ENCODE measurements around the gene CFAP53.

Gene CFAP53

GRCh38 chr18:50192995-50193795 is 73.1 kb downstream of the CFAP53 start:
- no peak for DNase-seq

DNA sequence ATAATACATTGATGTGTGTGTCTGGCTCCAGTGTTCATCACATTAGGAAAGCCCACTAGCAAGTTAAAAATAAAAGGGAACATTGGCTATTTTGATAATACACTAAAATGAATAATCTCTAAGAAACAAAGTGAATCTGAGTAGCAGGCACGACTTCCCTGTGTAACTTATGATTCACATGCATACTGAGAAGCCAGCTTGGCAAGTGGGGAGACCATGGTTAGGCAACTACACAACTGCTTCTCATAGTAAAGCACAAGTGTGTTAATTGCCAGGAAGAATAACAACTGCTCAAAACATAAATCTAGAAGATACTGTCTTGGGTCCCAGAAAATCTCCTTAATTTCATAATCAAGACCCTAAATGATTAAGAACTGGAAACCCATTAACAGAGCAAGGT is 75.4 kb downstream of the CFAP53 start:
- no peak for DNase-seq

- DNase-seq, result no peak
Measured at GRCh38 chr18:50190236-50190635, 76.1 kb downstream of the CFAP53 start.

- DNase-seq, result no peak
Measured at GRCh38 chr18:50189160-50189559, 77.1 kb downstream of the CFAP53 start.

DNA sequence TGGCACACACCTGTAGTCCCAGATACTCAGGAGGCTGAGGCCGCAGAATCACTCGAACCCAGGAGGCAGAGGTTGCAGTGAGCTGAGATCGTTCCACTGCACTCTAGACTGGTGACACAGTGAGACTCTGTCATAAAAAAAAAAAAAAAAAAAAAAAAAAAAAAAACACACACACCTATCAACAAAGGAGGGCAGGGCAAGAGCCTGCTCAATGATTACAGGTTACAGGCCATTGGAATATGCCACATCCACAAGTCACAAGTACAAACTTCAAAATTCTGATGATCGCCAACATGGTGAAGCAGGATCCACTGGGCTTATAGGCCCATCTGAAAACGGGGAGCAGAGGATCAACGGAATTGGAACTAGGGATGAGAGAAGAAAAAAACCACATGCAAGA is 77.6 kb downstream of the CFAP53 start:
- DNase-seq, result no peak

DNA sequence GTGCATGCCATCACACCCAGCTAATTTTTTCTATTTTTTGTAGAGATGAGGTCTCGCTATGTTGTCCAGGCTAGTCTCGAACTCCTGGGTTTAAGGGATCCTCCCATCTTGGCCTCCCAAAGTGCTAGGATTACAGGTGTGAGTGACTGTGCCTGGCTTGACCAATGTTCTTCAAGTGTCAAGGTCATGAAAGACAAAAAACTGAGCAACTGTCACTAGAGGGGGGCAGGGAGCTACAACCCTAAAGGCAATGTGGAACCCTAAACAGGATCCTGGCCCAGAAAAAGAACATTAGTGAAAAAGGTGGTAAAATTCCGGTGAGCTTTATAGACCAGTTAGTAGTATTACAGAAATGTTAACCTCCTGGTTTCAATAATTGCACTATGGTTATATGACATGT is 78.6 kb downstream of the CFAP53 start:
- DNase-seq, result no peak

DNA sequence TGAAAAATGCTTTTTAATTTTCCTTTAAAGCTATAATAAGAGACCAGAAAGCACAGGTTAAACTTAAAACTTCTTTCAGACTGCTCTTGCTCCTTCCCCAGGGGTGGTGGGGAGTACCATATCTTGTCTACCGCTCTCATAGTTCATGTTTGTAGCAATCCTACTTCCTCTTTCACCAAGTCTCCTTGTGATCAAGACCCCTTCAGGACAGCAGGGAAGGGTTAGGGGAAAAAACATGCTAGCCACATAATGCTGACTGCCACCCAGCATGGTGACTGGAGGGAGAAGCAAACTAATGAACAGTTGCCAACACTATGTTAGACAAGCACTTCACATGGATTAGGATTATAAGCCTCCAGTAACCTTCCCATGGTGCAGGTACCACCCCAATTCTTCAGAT is 79.9 kb downstream of the CFAP53 start:
- no peak for DNase-seq

- DNase-seq, result no peak
Measured at GRCh38 chr18:50183556-50183955, 82.7 kb downstream of the CFAP53 start.

DNA sequence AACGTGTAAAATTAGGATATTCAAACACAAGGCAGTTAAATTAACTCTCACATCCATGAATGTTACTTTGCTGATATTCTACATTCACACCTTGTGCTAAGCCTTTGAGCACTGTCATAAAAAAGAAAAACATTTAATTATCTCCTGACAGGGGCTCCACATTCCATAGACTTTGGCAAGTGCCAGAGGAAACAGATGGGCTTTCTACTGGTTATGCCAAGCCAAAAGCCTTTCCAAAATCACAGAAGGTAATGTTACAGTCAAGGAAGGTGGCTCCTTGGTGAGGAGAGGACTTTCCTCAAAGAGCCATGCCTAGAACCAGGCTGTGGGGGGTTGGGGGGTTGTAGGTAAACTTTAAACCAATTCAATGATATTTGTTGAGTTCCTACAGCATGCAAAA is 83.8 kb downstream of the CFAP53 start:
- no peak for DNase-seq

DNA sequence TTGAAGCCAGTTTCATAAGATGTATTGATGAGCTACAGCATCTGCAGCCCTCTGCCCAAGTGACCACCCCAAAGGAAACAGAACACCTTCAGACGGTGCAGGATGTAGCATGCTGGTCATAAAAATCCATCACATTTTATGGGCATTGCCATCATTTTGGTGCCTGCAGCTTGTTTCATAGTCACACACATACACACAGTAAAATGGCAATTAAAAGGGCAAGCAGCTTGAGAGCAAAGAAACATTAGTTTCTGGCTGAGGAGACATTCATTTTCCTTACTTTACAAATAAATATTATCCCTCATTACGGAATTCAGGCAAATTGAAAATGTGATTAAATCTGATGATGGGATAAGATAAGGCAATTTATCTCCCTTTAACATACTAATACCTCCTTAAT is 84.7 kb downstream of the CFAP53 start:
- DNase-seq, result no peak

GRCh38 chr18:50179465-50179864 is 86.8 kb downstream of the CFAP53 start:
- no peak for DNase-seq

- no peak for DNase-seq
Measured at GRCh38 chr18:50177294-50177992, 88.9 kb downstream of the CFAP53 start.

All from CD4-positive, alpha-beta T cell treated with Interleukin-4 for 4 hours (primary cell).